ENCODE measurements around the gene PLD1.

Gene PLD1

DNA sequence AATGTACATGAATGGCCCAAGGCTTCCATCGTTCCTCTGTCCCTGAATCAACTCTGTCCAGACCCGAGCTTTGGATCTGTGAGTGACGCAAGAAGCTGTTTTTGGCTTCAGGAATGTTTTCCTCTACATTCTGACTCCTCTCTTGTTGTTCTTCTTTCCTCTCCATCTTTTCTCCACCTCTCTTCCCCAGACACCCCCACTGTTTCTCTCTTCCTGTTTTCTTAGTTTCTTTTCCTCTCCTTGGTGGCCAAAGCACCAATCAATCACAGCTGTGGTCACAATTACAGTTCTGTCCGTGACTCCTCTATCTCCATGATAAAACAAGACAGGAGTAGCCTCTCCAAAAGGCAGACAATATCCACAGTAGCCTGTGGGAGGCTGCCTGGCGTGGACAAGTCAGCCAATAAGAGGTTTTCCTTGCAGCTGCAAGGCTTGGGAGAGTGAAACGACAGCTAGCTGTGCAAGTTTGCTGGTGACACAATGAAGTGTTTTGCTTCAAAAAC is 28.0 kb upstream of the PLD1 start:
- no peak for DNase-seq (ENCODE audit: low read depth)

DNA sequence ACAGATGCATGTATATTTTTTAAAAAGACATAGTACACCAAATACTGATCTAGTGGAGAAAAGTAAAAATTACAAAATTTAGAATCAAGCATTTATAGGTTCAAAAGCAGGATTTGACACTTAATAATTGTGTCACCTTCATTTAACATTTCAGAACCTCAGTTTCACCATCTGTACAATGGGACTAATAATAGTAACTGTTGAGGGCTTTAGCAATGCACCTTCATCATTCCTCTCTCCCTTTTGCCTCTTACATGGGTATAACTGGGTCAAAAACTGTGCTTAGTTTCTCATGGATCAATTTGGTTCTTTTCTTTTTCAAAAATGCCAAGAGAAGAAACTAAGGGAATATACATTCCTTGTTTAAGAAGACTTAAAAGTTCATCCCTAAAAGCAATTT is 27.4 kb upstream of the PLD1 start:
- no peak for DNase-seq (ENCODE audit: low read depth)

DNA sequence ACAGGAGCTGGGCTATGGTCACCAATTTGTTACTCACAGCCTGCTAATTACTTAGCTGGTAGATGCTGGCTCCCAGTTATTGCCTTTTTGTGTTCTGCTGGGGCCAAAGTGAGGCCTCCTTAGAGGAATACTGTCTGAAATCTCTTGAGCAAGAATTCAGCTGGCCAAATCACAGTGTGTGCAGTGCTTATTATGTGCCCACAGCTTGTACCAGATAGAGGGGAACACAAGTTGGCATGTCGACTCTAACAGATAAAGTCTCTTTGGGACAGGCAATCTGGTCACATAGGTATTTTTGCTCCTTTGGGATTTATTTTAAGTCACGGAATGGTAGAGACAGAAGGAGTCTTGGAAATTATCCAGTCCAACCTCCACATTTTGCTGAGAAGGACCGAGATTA is 26.6 kb upstream of the PLD1 start:
- DNase-seq (ENCODE audit: low read depth): no peak

DNA sequence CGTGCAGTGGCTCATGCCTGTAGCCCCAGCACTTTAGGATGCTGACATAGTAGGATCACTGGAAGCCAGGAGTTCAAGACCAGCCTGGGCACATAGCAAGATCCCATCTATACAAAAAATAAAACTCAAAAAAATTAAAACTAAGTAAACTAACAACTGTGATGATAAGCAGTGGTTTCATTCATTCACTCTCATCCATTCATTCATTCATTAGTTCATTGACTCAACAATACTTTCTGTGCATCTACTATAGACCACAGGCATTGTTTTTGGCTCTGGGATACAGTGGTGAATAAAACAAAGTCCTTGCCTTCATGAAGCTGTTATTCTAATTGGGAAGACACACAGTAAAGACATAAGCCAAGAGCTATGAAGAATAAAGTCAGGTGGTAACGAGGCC is 25.3 kb upstream of the PLD1 start:
- DNase-seq (ENCODE audit: low read depth): no peak

DNA sequence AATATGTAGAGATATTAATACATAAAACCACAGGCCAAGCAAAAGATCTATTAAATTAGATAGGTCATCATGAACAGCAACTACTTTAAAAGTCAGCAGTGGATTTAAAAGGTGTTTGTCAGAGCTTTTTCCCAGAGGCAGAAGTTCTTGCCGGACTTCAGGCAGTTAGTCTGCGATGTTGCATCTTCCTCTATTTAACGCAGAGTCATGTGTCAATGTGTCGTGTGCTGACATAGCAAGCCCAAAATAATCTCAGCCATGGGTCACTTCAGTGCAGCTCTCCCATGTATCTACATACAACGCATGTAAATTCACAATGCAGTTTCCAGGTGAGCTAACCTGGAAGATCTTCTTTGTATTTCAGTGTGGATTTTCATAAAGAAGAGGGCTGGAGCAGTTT is 24.8 kb upstream of the PLD1 start:
- no peak for DNase-seq (ENCODE audit: low read depth)

DNA sequence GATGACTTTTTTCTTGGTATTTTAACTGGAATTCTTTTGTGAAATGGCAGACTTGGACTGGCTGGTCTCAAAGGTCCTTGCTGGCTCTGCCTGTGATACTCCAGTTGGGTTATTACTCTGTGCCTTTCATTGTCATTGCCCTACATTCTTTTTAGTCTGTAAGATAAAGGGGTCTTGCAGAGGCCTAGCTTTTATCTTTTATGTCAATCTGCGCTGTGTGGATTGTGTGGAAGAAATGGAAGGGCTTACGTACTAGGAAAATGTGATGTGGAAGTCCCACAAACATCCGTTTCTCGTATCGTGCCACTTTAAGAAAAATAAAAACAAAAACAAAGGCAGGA is 24.1 kb upstream of the PLD1 start:
- DNase-seq (ENCODE audit: low read depth): no peak

DNA sequence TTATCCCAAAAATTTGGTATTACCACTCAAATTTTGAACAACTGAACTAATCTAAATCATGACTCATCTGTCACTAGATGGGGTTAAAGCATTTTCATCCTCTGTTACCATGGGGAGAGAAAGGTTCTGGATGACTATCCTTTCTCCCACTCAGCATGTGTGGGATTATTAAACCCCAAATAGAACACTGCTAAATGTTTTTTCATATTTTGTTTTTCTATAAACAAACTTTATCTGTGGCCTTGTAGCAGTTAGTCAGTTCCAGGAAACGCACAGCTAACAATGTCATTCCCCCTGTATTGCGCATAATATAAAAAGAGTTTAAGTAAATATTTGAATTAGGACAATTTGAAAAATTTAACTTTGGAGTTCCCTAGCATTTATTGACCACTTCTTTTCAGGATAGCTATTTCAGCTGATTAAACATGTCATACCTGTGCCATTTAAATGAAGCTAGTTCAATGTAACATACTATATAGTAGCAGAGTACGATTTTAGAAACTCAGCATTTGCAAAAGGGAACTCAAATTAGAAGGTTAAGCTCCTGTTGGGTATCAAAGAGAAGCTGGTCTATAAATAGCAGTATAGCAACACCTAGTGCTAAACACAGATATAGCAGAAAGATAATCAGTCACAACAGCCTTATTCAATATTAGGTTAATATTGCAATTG is 23.6 kb upstream of the PLD1 start:
- no peak for DNase-seq (ENCODE audit: low read depth)

DNA sequence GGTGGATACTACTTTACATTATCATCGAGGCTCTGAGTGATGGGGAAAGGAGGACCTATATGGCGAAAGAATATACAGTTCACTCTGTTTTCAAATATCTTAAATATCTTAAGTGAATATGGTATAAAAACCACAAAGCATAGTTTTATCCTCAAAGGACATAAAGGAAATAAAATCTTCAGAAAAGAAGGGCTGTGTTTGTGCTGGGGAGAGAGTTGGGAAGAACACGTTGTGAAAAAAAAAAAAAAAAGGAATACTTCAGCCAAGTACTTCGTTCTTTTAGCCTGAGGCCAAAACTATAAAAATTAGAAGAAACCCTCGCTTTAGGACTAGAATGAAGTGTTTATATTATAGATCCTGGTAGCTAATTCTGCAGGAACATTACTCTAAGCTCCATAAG is 22.7 kb upstream of the PLD1 start:
- DNase-seq (ENCODE audit: low read depth): no peak

DNA sequence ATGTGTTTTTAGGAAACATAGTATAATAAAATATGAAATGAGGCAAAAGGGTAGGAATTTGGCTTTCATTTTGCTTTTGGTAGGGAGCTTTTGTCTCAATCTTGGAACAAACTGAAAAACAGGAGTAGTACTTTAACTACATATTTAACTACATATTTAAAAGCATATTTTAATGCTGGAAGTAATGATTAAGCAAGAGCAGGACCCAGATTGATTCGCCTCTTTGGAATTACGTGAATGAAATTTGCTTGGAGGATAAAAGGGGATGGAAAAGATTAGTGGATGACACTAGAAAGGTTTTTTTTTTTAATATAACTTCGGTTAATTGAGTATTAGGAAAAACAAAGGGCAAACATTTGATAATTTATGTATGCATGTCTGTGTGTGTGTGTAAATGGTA is 21.7 kb upstream of the PLD1 start:
- no peak for DNase-seq (ENCODE audit: low read depth)

DNA sequence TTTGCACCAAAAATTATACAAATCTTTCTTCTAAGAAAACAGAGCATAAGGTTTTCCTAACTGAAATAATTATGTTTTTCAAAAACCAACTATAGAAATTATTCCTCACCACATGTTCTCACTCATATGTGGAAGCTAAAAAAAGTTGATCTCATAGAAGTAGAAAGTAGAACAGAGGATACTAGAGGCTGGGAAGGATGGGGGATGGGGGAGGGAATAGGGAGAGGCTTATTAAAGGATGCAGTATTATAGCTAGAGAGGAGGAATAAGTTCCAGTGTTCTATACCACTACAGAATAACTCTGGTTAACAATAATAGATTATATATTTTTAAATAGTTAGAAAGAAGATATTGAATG is 20.2 kb upstream of the PLD1 start:
- DNase-seq (ENCODE audit: low read depth): no peak

DNA sequence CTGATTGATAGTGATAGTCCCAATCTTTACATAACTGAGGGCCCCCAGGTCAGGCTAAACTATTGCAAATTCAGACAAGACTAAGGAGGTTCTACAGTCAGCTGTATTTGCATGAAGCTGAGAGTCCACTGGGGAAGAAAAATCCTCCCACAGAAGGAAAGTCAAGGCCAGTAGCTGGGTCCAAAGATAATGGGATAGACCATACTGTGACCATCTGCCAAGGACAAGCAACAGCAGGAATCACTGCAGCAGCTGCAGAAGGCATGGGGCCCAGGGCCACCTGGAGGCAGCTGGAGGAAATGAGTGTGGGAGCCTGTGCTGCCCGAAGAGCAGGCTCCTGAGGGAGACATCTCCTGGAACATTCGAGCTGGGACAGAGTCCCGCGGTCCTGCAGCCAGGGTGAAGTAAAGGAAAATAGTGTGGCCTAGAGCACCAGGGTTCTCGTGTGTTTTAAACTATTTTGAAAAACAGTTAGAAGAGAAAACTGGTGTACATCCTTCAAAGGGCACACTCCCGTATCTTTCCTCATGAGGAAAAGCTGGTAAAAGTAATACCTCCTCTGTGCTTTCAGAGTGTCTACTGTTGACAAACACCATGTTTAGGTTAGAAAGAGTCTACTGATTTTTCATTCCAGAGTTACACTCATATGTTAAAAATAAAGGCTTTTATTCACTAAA is 19.7 kb upstream of the PLD1 start:
- DNase-seq (ENCODE audit: low read depth): no peak

DNA sequence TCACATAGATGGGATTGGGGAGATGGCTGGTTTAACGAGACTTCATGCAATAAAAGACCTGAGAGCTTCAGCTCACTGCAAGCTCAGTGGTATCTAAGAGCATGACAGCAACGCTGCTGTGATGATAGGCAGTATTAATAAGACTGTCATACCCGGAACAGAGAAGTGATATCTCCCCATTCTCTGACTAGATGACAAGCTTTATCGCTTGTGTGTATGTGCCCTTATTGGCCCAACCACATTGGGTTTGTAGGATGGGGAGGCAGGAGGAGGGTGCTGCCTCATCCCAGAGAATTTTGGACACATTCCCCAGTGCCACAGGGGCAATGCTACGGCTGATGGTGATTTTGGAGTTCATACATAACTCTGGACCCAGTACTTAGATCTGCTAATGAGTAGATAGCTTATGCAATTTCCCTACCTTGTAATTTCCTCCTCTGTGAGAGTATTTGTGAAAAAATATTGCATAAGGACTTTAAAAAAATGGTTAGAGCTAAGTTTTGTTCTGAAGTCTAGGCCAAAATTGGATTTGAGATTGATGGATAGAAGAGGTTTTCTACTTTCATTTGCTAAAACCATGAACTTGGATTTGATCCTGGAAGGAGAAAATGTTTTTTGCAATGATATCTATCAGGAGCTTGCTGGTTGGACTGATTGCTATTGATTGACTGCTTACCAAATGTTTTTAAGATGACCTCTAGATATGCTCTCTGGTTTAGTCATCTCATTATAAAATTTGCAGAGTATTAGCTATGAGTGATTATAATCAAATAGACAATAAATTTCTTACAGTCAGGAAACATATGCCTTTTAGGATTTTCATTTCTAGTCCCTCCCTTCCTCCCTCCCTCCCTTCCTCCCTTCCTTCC is 18.9 kb upstream of the PLD1 start:
- no peak for DNase-seq (ENCODE audit: low read depth)

DNA sequence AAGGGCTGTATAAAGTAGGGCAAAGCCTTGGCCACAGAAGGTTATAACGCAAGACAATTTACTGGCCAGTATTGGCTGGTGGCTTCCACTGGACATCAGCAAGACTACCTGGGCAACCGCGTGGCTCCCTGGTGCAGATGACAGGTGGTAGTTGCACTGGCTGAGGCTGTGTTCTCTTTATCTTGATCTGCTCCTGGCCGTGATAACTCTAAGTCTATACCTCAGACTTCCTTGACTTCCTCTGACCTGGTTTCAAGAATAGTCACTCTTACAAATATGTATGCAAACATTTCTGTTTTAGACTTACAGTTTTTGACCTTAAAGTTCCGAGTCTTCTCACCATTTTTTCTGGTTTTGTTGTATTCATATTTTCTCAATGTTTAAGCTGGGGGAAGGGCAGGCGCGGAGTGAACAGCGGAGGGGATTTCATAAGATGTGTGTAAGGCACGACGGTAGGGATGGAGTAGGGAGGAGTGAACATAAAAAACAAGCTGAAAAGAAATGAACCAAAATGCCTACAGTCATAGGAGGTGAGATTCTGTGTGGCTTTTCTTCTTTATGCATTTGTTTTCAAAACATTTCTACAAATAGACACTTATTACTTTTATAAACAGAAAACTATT is 17.7 kb upstream of the PLD1 start:
- DNase-seq (ENCODE audit: low read depth): no peak

DNA sequence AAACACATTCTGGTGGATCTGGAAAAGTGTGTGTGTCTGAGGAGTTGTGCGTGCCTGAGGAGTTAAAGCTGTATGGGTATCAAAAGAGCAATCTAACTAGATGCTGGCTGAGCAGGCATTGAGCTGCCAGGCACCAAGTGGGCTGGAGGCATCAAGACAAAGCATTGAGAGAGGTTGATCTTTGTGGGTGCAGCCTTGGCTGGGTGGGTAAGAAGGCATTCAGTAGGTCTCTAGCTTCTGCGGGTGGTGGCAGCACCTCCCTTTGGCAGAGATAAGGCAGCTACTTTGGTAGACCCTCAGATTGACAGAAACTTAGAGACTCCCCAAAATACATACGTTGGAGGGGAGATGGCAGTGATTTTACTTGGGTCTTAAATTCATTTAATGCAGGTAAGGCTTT is 17.1 kb upstream of the PLD1 start:
- no peak for DNase-seq (ENCODE audit: low read depth)

DNA sequence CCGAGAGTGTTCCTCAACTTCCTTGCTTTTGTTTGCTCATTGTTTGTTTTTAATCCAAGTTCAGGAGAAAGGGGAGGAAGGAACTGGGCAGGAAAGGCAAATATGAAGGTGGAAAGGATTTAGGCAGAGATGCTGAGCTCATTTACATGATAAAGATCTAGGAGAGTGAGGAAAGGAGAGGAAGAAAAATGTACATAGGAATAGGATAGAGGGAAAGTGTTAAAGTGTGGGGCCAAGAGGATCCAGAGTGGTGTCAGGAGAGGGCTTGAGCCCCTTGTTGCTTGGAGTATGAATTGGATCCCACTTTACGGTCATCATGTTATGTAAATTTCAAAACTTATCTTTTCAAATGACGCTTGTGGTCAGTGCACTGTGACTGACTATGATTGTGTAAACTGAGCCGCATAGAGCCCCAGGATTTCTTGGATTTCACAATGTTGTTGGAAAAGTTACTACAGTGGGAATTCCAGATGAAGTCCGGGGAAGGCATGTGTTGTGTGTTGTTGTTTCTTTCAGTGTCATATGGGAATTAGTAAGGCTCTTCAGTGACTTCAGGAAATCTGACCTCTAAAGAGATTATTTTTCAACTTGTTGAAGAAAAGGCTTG is 15.0 kb upstream of the PLD1 start:
- no peak for DNase-seq (ENCODE audit: low read depth)

DNA sequence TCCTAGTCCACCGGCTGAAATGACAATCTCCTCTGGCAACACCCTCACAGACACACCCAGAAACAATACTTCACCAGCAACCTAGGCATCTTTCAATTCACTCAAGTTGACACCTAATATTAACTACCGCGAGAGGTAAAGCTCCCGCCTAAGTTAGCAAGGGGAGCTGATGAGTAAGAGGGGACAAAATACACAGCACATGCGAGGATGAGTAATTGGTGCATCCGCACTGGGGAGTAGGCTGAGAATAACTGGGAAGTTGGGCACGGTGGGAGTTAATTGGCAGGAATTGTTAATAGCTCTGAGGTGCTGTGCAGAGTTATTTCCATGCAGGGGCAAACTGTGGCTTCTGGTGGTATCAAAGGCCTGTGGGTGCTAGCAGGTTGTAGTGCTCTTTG is 14.5 kb upstream of the PLD1 start:
- DNase-seq (ENCODE audit: low read depth): no peak

DNA sequence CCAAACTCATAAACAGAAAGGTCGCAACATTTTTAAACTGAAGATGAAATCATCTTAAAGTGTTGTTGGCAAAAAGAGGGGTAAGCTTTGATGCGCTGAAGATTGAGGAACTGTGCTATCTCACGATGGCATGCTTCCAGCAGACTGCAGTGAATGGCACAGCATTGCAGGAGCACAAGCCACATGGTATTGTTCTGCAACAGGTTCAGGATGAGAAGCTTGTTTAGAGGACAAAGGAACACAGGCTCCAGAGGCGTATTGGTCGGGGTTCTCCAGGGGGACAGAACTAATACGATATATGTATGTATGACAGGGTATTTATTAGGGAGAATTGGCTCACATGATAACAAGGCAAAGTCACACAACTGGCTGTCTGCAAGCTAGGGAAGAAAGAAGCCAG is 13.8 kb upstream of the PLD1 start:
- DNase-seq (ENCODE audit: low read depth): no peak

DNA sequence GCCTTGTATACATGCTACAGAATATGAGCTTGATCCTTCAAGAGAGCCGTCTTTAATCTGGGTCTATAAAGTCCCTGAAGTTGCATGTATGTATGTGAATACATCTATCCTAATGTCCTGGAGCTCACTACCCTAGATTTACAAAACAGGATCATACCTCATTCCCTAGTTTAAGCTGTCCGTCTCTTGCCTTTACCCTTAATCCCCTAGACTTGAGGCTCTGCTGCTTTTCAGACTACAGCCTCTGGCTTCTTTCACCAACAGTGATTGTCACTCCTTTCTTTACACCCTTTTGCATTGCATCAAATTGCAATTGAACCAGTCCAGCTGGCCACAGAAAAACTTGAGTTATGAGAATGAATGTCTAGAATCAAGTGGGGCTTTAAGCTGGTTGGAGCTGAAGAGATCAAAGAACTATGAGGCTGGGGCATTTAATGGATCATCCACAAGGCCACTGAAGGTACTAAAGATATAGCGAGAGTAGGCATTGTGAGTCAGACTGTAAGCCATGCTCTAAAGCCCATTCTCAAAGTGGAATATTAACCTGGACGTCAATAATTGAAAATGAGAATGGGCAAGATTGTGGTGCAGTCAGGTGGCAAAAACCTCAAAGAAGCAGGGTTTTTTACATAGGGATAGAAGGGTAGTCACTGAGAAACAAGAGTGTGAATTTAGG is 12.3 kb upstream of the PLD1 start:
- no peak for DNase-seq (ENCODE audit: low read depth)

DNA sequence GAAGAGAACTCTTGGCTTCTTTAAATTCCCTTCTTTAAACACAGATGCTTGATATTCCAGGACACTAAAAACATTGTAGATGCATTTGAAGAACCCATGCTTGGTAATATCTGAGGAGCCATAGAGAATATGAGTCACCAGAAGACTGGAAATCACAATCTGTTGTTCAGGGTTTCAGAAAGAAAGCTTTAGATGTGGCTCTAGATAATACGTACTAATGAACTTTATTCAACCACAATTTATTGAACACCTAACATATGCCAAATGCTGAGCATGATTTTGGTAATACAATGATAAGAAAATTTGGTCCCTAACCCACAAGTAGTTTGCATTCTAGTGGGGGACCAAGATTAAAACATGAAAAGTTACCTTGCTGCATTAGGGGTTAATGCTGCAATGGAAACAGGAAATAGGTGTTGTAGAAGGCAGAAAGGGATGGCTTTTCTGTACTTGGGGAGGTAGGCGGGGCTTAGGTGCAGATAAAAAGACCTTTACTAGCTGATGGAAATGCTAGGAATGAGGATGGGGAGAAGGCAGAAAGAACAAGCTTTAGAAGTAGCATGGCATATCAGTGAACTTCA is 11.6 kb upstream of the PLD1 start:
- no peak for DNase-seq (ENCODE audit: low read depth)

DNA sequence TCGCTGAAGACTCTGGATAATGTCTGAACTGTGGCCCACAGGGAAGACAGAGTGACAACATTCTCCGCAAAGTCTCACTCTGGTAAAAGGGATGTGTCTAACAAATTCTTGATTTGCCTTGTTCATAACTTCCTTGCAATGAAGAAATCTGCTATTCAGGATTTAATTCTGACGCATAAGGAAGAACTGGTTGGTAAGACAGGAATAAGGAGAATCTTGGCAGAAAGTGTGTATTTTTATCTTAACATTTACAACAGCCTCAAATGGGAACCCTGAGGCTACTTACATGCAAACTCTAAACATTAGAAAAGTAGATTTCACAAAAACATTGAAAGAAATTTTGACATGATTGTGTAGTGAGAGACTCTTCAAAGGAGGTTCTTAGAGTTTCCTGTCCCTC is 10.8 kb upstream of the PLD1 start:
- no peak for DNase-seq (ENCODE audit: low read depth)

DNA sequence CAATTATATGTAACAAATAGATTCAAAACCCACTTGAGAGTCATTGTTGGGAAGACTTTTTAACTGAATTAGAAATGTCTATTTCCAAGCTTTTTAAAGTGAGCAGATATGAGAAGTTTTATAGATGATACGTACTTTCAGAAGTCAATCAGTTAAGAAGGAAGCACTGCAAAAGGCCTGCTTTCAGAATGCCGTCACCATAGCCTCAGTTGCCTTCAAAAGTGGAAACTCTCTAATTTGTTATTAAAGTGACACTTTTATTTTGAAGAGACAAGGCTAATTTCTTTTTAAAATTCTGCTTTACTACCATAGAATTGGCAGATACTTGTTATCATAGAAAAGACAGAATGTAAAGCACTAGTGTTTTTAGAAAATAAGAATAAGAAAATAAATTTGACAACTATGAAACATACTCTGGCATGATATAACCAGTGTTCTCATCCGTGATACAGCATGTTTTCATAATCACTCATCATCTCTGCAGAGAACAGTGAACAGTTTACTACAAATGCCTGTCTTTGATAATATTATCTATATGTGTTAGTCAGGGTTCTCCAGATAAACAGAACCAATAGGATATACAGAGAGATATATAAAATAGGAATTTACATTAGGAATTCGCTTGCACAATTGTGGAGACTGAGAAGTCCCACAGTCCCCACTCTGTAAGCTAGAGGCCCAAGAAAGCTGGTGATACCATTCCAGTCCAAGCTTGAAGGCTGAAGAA is 7.0 kb upstream of the PLD1 start:
- DNase-seq (ENCODE audit: low read depth): no peak

Data from activated T-helper 9 cell treated with anti-CD3 and anti-CD28 coated beads, Interleukin-2, amount 50 U/mL, for 16 hours (primary cell).